Neural progenitor cell (in vitro differentiated cells): Measurements from ENCODE around the gene MAP4K5.

Source experiments
- CTCF ChIP-seq: fragments of 200-600 bp; sonication (generic); IDR thresholded peaks from 2 replicates; pipeline ENCODE4 v1.5.1; 2017; ENCODE audit warnings: antibody characterized with exemption, mild to moderate bottlenecking
- EZH2 ChIP-seq: fragments of 200-600 bp; sonication (generic); IDR thresholded peaks from 2 replicates; pipeline ENCODE4 v1.6.1; 2017; ENCODE audit warnings: antibody characterized with exemption, mild to moderate bottlenecking, moderate library complexity
- EZH2phosphoT487 ChIP-seq: fragments of 200-600 bp; sonication (generic); IDR thresholded peaks from 2 replicates; pipeline ENCODE4 v1.6.1; 2017; ENCODE audit warnings: antibody characterized with exemption

- no peak for TF ChIP-seq CTCF
- no peak for TF ChIP-seq EZH2
- no peak for TF ChIP-seq EZH2phosphoT487
Measured at GRCh38 chr14:50528000-50528399, 4.4 kb downstream of the MAP4K5 start.
